Heart right ventricle (tissue), 16 donors: ENCODE results near the gene PLEKHH1. TPM values are rescaled to one million over a fixed set of nuclear protein-coding genes. Genes with fewer than 3 reads are reported as not detected.

Experiments
- ATAC-seq, 8 donors: fragments of 200-7000 bp; cut with Tn5 transposase; one replicate each; pipeline ENCODE4 v1.9.1; 2020; ENCODE audit warnings: mild to moderate bottlenecking in 8 of 8, moderate library complexity in 8 of 8, moderate number of reproducible peaks in 1 of 8
- DNase-seq, 2 donors: peaks; one replicate each; pipeline ENCODE4 v3.0.0-alpha.2; 2020
- H3K27ac ChIP-seq, 10 donors: fragments of 200-600 bp; sonication (generic) in 2 of 10; one replicate each; pipeline versions ENCODE4 v1.5.0 to v1.8.0; 2020 to 2022; ENCODE audit warnings: mild to moderate bottlenecking in 3 of 10
- H3K27me3 ChIP-seq, 7 donors: fragments of 200-600 bp; one replicate each; pipeline ENCODE4 v1.8.0; 2021 to 2022; ENCODE audit warnings: mild to moderate bottlenecking in 2 of 7
- H3K36me3 ChIP-seq, 9 donors: fragments of 200-600 bp; sonication (generic) in 1 of 9; one replicate each; pipeline versions ENCODE4 v1.5.0 to v1.8.0; 2020 to 2022; ENCODE audit warnings: mild to moderate bottlenecking in 2 of 9
- H3K4me1 ChIP-seq, 9 donors: fragments of 200-600 bp; sonication (generic) in 1 of 9; one replicate each; pipeline versions ENCODE4 v1.5.0 to v1.8.0; 2020 to 2022; ENCODE audit warnings: mild to moderate bottlenecking in 4 of 9
- H3K4me3 ChIP-seq, 10 donors: fragments of 200-600 bp; sonication (generic) in 2 of 10; one replicate each; pipeline versions ENCODE4 v1.5.0 to v1.8.0; 2020 to 2022; ENCODE audit warnings: mild to moderate bottlenecking in 7 of 10, moderate library complexity in 2 of 10
- H3K9me3 ChIP-seq, 11 donors: fragments of 200-600 bp in 10 of 11; sonication (generic) in 2 of 11; one replicate each; pipeline versions ENCODE4 v1.5.0 to v1.8.0; 2013 to 2022; ENCODE audit warnings: mild to moderate bottlenecking in 2 of 11, control low read depth in 1 of 11, moderate library complexity in 1 of 11
- WGBS, 2 donors: extraction: QIAGEN DNeasy Blood & Tissue Kit; methylation state at CpG; one replicate each; pipeline ENCODE4 v1.1.7; 2013; ENCODE audit warnings: inconsistent platforms in 1 of 2; 5-methylcytosine and 5-hydroxymethylcytosine counted together
- intact Hi-C, 10 donors: fragments of 100-400 bp; cut with DNase I; formaldehyde crosslinking; loops; one replicate each; pipeline versions ENCODE4 v1.11.1 to v1.14.2; 2022
- polyA plus RNA-seq, 2 donors: library from polyadenylated mRNA; stranded (reverse); fragments of 200-250 nt; gene quantifications; one replicate each; pipeline ENCODE4 v1.2.3, GENCODE V29; 2013
- total RNA-seq, 10 donors: library from RNA; stranded (reverse); fragmentation: NEBNext Ultra II Directional in 3 of 10; extraction: Animal tissue kit (Norgen Biotek cat#: 25700) in 3 of 10; gene quantifications; one replicate each; pipeline versions ENCODE4 v1.2.1 to v1.2.4, GENCODE V29; 2021 to 2023
- TF ChIP-seq, protein P1 (sequence below), 9 donors: fragments of 200-600 bp; sonication (generic) in 2 of 9; IDR thresholded peaks; one replicate each; pipeline versions ENCODE4 v1.5.0 to v1.8.0; 2021 to 2022; ENCODE audit warnings: antibody characterized with exemption in 9 of 9, mild to moderate bottlenecking in 5 of 9, moderate library complexity in 1 of 9
- donor health status: Arrhythmogenic right ventricular cardiomyopathy.
- donor health status: ischemic (EF 13 %, LVEDD 7.1; RV severe dilation, severe dysfunction).
- donor health status: healthy with polysubstance abuse.
- donor health status: DM: no; HTN: yes; CAD: no.
- donor health status: DM: no; HTN: no; CAD: no.
- donor health status: ischemic (EF 25% LVEDD 6.9; RV normal size, moderate dysfunction).
- donor health status: ischemic (EF 25% LVEDD 5.7; RV mildly dilated, moderate dysfunction).
- donor health status: healthy.
- donor health status: DM: yes; HTN: yes; CAD: no.
- donor health status: Ischemic cardiomyopathy.
- donor health status: ischemic (EF 35%, LVEDD 5.7; RV mildly dilated, moderate dysfunction).
- donor health status: nonischemic (EF 11% LVEDD 7.7; RV severe dilation, severe dysfunction).
- donor health status: DM: yes; HTN: yes; CAD: no.
- donor health status: PGD.
- donor health status: ischemic (EF 29% LVEDD 5.4; RV normal size, mild dysfunction).
- donor health status: nonischemic (EF 23%, LVEDD 6.1; RV moderate dilation, normal function).

PLEKHH1 gene
- total and polyA plus RNA-seq, 12 donors: 1.7 to 14.8 (median 3.7) TPM

GRCh38 chr14:67529947-67530935 lies 2.8 kb upstream of the PLEKHH1 start:
- peaks cover 0 to 52% (median 0%) of the 10 kb centered on the region in 7 donors for H3K27me3 ChIP-seq
- no peak overlapping the region for H3K4me3 ChIP-seq
- ATAC-seq: no peak
- H3K4me1 ChIP-seq: peaks cover 0 to 14% (median 11%) of the 10 kb centered on the region in 9 donors
- H3K27ac ChIP-seq: no peak overlapping the region
- TF ChIP-seq, protein P1, sequence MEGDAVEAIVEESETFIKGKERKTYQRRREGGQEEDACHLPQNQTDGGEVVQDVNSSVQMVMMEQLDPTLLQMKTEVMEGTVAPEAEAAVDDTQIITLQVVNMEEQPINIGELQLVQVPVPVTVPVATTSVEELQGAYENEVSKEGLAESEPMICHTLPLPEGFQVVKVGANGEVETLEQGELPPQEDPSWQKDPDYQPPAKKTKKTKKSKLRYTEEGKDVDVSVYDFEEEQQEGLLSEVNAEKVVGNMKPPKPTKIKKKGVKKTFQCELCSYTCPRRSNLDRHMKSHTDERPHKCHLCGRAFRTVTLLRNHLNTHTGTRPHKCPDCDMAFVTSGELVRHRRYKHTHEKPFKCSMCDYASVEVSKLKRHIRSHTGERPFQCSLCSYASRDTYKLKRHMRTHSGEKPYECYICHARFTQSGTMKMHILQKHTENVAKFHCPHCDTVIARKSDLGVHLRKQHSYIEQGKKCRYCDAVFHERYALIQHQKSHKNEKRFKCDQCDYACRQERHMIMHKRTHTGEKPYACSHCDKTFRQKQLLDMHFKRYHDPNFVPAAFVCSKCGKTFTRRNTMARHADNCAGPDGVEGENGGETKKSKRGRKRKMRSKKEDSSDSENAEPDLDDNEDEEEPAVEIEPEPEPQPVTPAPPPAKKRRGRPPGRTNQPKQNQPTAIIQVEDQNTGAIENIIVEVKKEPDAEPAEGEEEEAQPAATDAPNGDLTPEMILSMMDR (IDR thresholded peaks at IDR 0.05): no peak
- WGBS, 2 donors: 85 to 86% methylated on average over 5 of the region's 5 CpGs
- DNase-seq: no peak
- no peaks in the 10 kb centered on the region for H3K9me3 ChIP-seq
- no peaks in the 10 kb centered on the region for H3K36me3 ChIP-seq
- intact Hi-C loops: loop anchor here in 7 of 10 donors (5.0 to 10.0 kb wide), 5 partner anchors 37 to 175 kb away; partner anchors contain the start of gene RDH12 (in 3 of the 7)

- peaks cover 0 to 14% (median 11%) of the 10 kb centered on the region in 9 donors for H3K4me1 ChIP-seq
- WGBS, 2 donors: 19% methylated on average over 23 of the region's 23 CpGs
- peaks cover 0 to 39% (median 0%) of the 10 kb centered on the region in 7 donors for H3K27me3 ChIP-seq
- TF ChIP-seq, protein P1 (IDR thresholded peaks at IDR 0.05): no peak
- H3K9me3 ChIP-seq: no peaks in the 10 kb centered on the region
- ATAC-seq (no peak), DNase-seq (no peak)
- intact Hi-C loops: no loop called here
- H3K36me3 ChIP-seq: no peaks in the 10 kb centered on the region
- peak overlapping the region in 8 of 10 donors; percentile 16 to 69 (median 58) for H3K27ac ChIP-seq
- H3K4me3 ChIP-seq: peak overlapping the region; percentile 23 to 76 (median 66)
These were observed 488 bp upstream of the PLEKHH1 start for GRCh38 chr14:67532606-67532997.

- no peak for DNase-seq
- 18 to 24% methylated on average over 6 of the region's 6 CpGs for WGBS, 2 donors
- Histone ChIP-seq H3K4me3 (peak overlapping the region; percentile 23 to 76 (median 66)), H3K27me3 (peaks cover 0 to 39% (median 0%) of the 10 kb centered on the region in 7 donors), H3K9me3 (no peaks in the 10 kb centered on the region), H3K27ac (peak overlapping the region in 4 of 10 donors; percentile 51 to 60 (median 59)), H3K36me3 (no peaks in the 10 kb centered on the region), H3K4me1 (peaks cover 0 to 14% (median 11%) of the 10 kb centered on the region in 9 donors)
- peak in 1 of 8 donors; percentile 20 for ATAC-seq
- TF ChIP-seq, protein P1 (IDR thresholded peaks at IDR 0.05): no peak
- intact Hi-C loops: no loop called here
These were observed 630 bp downstream of the PLEKHH1 start for GRCh38 chr14:67533754-67534085.

DNA sequence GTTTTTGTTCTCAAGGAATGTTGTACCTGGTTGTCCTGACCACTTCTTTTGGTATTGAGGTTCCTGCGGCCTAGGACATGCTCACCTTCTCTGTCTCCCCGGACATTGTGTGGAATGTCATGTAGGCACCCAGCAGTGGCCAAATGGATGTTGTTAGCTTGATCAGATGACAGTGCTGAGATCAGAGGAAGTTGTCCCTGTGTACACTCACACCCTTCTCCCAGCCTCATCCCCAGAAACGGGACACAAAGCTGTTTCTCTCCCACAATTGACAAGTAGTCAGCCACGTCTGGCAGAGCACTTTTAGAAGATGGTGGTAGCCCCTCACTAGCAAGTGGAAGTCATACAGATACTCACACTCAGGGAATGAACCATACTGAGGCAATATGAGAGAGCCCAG lies 3.0 kb downstream of the PLEKHH1 start:
- intact Hi-C loops: no loop called here
- Histone ChIP-seq H3K4me3 (no peak overlapping the region), H3K27ac (no peak overlapping the region), H3K9me3 (no peaks in the 10 kb centered on the region), H3K36me3 (no peaks in the 10 kb centered on the region), H3K4me1 (peaks cover 0 to 14% (median 11%) of the 10 kb centered on the region in 9 donors), H3K27me3 (peaks cover 0 to 30% (median 0%) of the 10 kb centered on the region in 7 donors)
- 75 to 87% methylated on average over 4 of the region's 4 CpGs for WGBS, 2 donors
- TF ChIP-seq, protein P1 (IDR thresholded peaks at IDR 0.05): no peak
- no peak for ATAC-seq
- DNase-seq: no peak
